KOPT-K1 (cell line): ENCODE data around the gene PDIA4.
A peak's percentile ranks its signal among the peaks of the same experiment; 100 is the strongest.
"Not testable (repeated sequence)": the region's sequence is repeated elsewhere in the genome, so short reads cannot be mapped to it uniquely, and the experiment has no call there.

Experiments used
- H3K27ac ChIP-seq: fragments of 200-600 bp; sonication (generic); 2 replicates; pipeline ENCODE4 v1.5.1; 2016; ENCODE audit warnings: antibody characterized with exemption, mild to moderate bottlenecking, low read depth, low read length; ENCODE audit not compliant: poor library complexity, severe bottlenecking
- H3K36me3 ChIP-seq: fragments of 200-600 bp; sonication (generic); 2 replicates; pipeline ENCODE4 v1.5.1; 2017; ENCODE audit warnings: antibody characterized with exemption, mild to moderate bottlenecking, low read length, moderate library complexity; ENCODE audit not compliant: insufficient read depth
- H3K9me3 ChIP-seq: fragments of 200-600 bp; sonication (generic); 2 replicates; pipeline ENCODE4 v1.5.1; 2017; ENCODE audit warnings: antibody characterized with exemption, low read length, mild to moderate bottlenecking; ENCODE audit not compliant: insufficient read depth, poor library complexity, severe bottlenecking

The PDIA4 gene

GRCh38 chr7:149028346-149029109 lies at the start of gene PDIA4:
PDIA4 (minus strand) TSS chr7:149028505; CDS start chr7:149028408, 97 bp downstream.
- H3K36me3 ChIP-seq = peaks cover 15% of the 10 kb centered on the region
- no peaks in the 10 kb centered on the region for H3K9me3 ChIP-seq
- H3K27ac ChIP-seq = peak within 1 kb of the TSS; percentile 79

- no peaks in the 10 kb centered on the region for H3K9me3 ChIP-seq
- no peak overlapping the region for H3K27ac ChIP-seq
- peaks cover 32% of the 10 kb centered on the region for H3K36me3 ChIP-seq
Observed at GRCh38 chr7:149077594-149077993, 49.3 kb upstream of the PDIA4 start.

- Histone ChIP-seq H3K36me3 (peaks cover 50% of the 10 kb centered on the region), H3K27ac (no peak overlapping the region), H3K9me3 (no peaks in the 10 kb centered on the region)
Observed at GRCh38 chr7:149075286-149075685, 47.0 kb upstream of the PDIA4 start.

- Histone ChIP-seq H3K36me3 (peaks cover 59% of the 10 kb centered on the region), H3K9me3 (no peaks in the 10 kb centered on the region), H3K27ac (no peak overlapping the region)
Observed at GRCh38 chr7:149074116-149074885, 46.0 kb upstream of the PDIA4 start.

- Histone ChIP-seq H3K9me3 (no peaks in the 10 kb centered on the region), H3K27ac (no peak overlapping the region), H3K36me3 (peaks cover 69% of the 10 kb centered on the region)
Observed at GRCh38 chr7:149072438-149072775, 44.1 kb upstream of the PDIA4 start.

- Histone ChIP-seq H3K27ac (no peak overlapping the region), H3K9me3 (no peaks in the 10 kb centered on the region), H3K36me3 (peaks cover 67% of the 10 kb centered on the region)
Observed at GRCh38 chr7:149071641-149072437, 43.5 kb upstream of the PDIA4 start.

GRCh38 chr7:149071182-149071635 lies 42.9 kb upstream of the PDIA4 start:
- no peak overlapping the region for H3K27ac ChIP-seq
- H3K36me3 ChIP-seq = peaks cover 61% of the 10 kb centered on the region
- no peaks in the 10 kb centered on the region for H3K9me3 ChIP-seq

- no peaks in the 10 kb centered on the region for H3K9me3 ChIP-seq
- H3K27ac ChIP-seq = no peak overlapping the region
Observed at GRCh38 chr7:149070372-149071125, 42.2 kb upstream of the PDIA4 start.

GRCh38 chr7:149067869-149068268 lies 39.6 kb upstream of the PDIA4 start:
- no peaks in the 10 kb centered on the region for H3K9me3 ChIP-seq
- no peak overlapping the region for H3K27ac ChIP-seq
- peaks cover 47% of the 10 kb centered on the region for H3K36me3 ChIP-seq

More at GRCh38 chr7:149070372-149071125, 42.2 kb upstream of the PDIA4 start:
- peaks cover 61% of the 10 kb centered on the region for H3K36me3 ChIP-seq

- H3K9me3 ChIP-seq = no peaks in the 10 kb centered on the region
- H3K27ac ChIP-seq = no peak overlapping the region
- peaks cover 7% of the 10 kb centered on the region for H3K36me3 ChIP-seq
Observed at GRCh38 chr7:149063476-149063875, 35.2 kb upstream of the PDIA4 start.

GRCh38 chr7:149062217-149062899 lies 34.1 kb upstream of the PDIA4 start:
- not testable (repeated sequence) for H3K36me3 ChIP-seq, H3K27ac ChIP-seq, H3K9me3 ChIP-seq

GRCh38 chr7:149060156-149060555 lies 31.9 kb upstream of the PDIA4 start:
- Histone ChIP-seq H3K27ac (no peak overlapping the region), H3K9me3 (no peaks in the 10 kb centered on the region), H3K36me3 (no peaks in the 10 kb centered on the region)

- Histone ChIP-seq H3K27ac (no peak overlapping the region), H3K36me3 (no peaks in the 10 kb centered on the region), H3K9me3 (no peaks in the 10 kb centered on the region)
Observed at GRCh38 chr7:149053885-149054284, 25.6 kb upstream of the PDIA4 start.

GRCh38 chr7:149053384-149053783 lies 25.1 kb upstream of the PDIA4 start:
- no peak overlapping the region for H3K27ac ChIP-seq
- H3K36me3 ChIP-seq = no peaks in the 10 kb centered on the region
- no peaks in the 10 kb centered on the region for H3K9me3 ChIP-seq
